Measurements from ENCODE around the gene LRFN4.

LRFN4 gene

GRCh38 chr11:66858186-66858938, 1.5 kb downstream of the LRFN4 start:
- no peak for DNase-seq (ENCODE audit: low spot score)

GRCh38 chr11:66858939-66859685, 2.2 kb downstream of the LRFN4 start:
- no peak for DNase-seq (ENCODE audit: low spot score)

- no peak for DNase-seq (ENCODE audit: low spot score)
These were observed 3.0 kb downstream of the LRFN4 start for GRCh38 chr11:66859686-66860448.

- no peak for DNase-seq (ENCODE audit: low spot score)
These were observed 3.6 kb downstream of the LRFN4 start for GRCh38 chr11:66860449-66860831.

GRCh38 chr11:66861038-66861773, 4.3 kb downstream of the LRFN4 start:
- no peak for DNase-seq (ENCODE audit: low spot score)

- DNase-seq (ENCODE audit: low spot score), result no peak
These were observed 5.1 kb downstream of the LRFN4 start for GRCh38 chr11:66861774-66862558.

- DNase-seq (ENCODE audit: low spot score), result no peak
These were observed 5.7 kb downstream of the LRFN4 start for GRCh38 chr11:66862559-66863037.

GRCh38 chr11:66863428-66864125, 6.7 kb downstream of the LRFN4 start:
- no peak for DNase-seq (ENCODE audit: low spot score)

- no peak for DNase-seq (ENCODE audit: low spot score)
These were observed 7.5 kb downstream of the LRFN4 start for GRCh38 chr11:66864172-66864901.

- DNase-seq (ENCODE audit: low spot score), result no peak
These were observed 8.2 kb downstream of the LRFN4 start for GRCh38 chr11:66864924-66865697.

- DNase-seq (ENCODE audit: low spot score), result no peak
These were observed 9.1 kb downstream of the LRFN4 start for GRCh38 chr11:66866007-66866406.

GRCh38 chr11:66866511-66866986, 9.7 kb downstream of the LRFN4 start:
- DNase-seq (ENCODE audit: low spot score), result no peak

- DNase-seq (ENCODE audit: low spot score), result no peak
These were observed 10.7 kb downstream of the LRFN4 start for GRCh38 chr11:66867425-66868040.

- DNase-seq (ENCODE audit: low spot score), result no peak
These were observed 11.3 kb downstream of the LRFN4 start for GRCh38 chr11:66868082-66868725.

GRCh38 chr11:66868726-66869566, 12.1 kb downstream of the LRFN4 start:
- no peak for DNase-seq (ENCODE audit: low spot score)

GRCh38 chr11:66869567-66869870, 12.7 kb downstream of the LRFN4 start:
- DNase-seq (ENCODE audit: low spot score), result no peak

- no peak for DNase-seq (ENCODE audit: low spot score)
These were observed 13.3 kb downstream of the LRFN4 start for GRCh38 chr11:66870131-66870530.
